ENCODE results near the gene NFIB.

DNA sequence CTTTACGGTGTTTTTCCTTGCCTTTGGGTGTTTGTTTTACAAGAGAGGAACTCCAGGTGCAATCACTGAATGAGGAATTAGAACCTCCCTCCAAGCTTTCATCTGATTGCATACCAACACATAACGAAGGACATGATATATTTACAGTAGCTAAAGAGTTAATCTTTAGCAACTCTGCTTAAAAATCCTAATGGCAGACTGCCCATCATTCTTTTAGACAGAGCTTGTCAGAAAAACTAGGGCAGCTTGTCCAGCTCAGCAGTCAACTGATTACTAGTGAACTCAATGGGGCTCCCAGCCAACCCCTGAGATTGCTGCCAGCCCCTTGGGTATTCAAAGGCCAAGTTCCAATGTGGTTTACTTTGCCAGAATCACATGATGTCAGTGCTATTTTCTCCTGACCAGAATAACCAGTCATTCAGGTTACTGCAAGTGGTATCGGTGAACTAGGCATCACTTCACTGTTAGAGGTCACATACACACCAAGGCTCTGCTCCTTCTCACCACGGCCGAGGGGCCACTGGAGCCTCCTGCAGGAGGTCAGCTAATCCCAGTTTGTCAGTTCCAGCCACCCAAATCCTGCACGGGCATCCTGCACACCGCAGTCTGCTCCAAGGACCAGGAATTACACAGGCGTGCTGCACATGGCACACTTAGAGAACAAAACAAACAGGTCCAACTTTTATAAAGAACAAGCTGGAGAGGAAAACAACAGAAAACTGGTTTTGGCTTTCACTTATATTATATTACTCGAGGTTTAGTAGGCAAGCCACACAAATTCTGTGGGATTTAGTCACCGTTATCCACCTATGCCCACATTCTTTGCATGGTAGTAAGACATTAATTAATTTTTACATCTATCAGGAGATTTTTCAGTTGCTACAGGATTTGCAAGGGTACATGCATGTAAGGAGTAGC is 62.5 kb downstream of the NFIB start:
- TF ChIP-seq, protein P1, sequence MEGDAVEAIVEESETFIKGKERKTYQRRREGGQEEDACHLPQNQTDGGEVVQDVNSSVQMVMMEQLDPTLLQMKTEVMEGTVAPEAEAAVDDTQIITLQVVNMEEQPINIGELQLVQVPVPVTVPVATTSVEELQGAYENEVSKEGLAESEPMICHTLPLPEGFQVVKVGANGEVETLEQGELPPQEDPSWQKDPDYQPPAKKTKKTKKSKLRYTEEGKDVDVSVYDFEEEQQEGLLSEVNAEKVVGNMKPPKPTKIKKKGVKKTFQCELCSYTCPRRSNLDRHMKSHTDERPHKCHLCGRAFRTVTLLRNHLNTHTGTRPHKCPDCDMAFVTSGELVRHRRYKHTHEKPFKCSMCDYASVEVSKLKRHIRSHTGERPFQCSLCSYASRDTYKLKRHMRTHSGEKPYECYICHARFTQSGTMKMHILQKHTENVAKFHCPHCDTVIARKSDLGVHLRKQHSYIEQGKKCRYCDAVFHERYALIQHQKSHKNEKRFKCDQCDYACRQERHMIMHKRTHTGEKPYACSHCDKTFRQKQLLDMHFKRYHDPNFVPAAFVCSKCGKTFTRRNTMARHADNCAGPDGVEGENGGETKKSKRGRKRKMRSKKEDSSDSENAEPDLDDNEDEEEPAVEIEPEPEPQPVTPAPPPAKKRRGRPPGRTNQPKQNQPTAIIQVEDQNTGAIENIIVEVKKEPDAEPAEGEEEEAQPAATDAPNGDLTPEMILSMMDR (IDR thresholded peaks at IDR 0.05): no peak
- no peak for TF ChIP-seq ZFX (IDR thresholded peaks at IDR 0.05; ENCODE audit: borderline replicate concordance)

Data from 22Rv1 (cell line).